ENCODE data around the gene AFF3.
"Not testable (repeated sequence)": the region's sequence is repeated elsewhere in the genome, so short reads cannot be mapped to it uniquely, and the experiment has no call there.

The AFF3 gene

GRCh38 chr2:99689145-99689742 lies 453.1 kb downstream of the AFF3 start:
- DNase-seq: no peak

- no peak for DNase-seq
Measured at GRCh38 chr2:99688699-99689098, 453.7 kb downstream of the AFF3 start.

GRCh38 chr2:99682275-99683060 lies 459.9 kb downstream of the AFF3 start:
- peak; percentile 80 for DNase-seq

GRCh38 chr2:99680946-99681345 lies 461.4 kb downstream of the AFF3 start:
- DNase-seq: no peak

- DNase-seq: peak; percentile 33
Measured at GRCh38 chr2:99679518-99679917, 462.9 kb downstream of the AFF3 start.

GRCh38 chr2:99678625-99679024 lies 463.8 kb downstream of the AFF3 start:
- no peak for DNase-seq

- no peak for DNase-seq
Measured at GRCh38 chr2:99677814-99678213, 464.6 kb downstream of the AFF3 start.

- DNase-seq: no peak
Measured at GRCh38 chr2:99675130-99675661, 467.2 kb downstream of the AFF3 start.

GRCh38 chr2:99674090-99674489 lies 468.3 kb downstream of the AFF3 start:
- no peak for DNase-seq

GRCh38 chr2:99672766-99673350 lies 469.5 kb downstream of the AFF3 start:
- no peak for DNase-seq

GRCh38 chr2:99670768-99671734 lies 471.3 kb downstream of the AFF3 start:
- no peak for DNase-seq

- DNase-seq: no peak
Measured at GRCh38 chr2:99666256-99666655, 476.1 kb downstream of the AFF3 start.

GRCh38 chr2:99663641-99664040 lies 478.7 kb downstream of the AFF3 start:
- DNase-seq: no peak

- peak; percentile 31 for DNase-seq
Measured at GRCh38 chr2:99662761-99663341, 479.5 kb downstream of the AFF3 start.

GRCh38 chr2:99661761-99662160 lies 480.6 kb downstream of the AFF3 start:
- not testable (repeated sequence) for DNase-seq

GRCh38 chr2:99660616-99661406 lies 481.6 kb downstream of the AFF3 start:
- DNase-seq: no peak

- no peak for DNase-seq
Measured at GRCh38 chr2:99659874-99660273, 482.5 kb downstream of the AFF3 start.

GRCh38 chr2:99657691-99658258 lies 484.6 kb downstream of the AFF3 start:
- no peak for DNase-seq

- no peak for DNase-seq
Measured at GRCh38 chr2:99656994-99657393, 485.4 kb downstream of the AFF3 start.

- peak; percentile 56 for DNase-seq
Measured at GRCh38 chr2:99653433-99653832, 489.0 kb downstream of the AFF3 start.

GRCh38 chr2:99652862-99653261 lies 489.5 kb downstream of the AFF3 start:
- no peak for DNase-seq

Data from NCI-H345 (cell line).